Measurements from ENCODE around the gene LAMA5. TPM values are rescaled to one million over a fixed set of nuclear protein-coding genes. Genes with fewer than 3 reads are reported as not detected.

Gene LAMA5
- polyA plus RNA-seq, 1 of the 3 experiments (the other 2 are of a cell fraction), result 27.2 TPM

- H3K36me3 ChIP-seq (replicated peaks in 1 of 2; ENCODE audit: control insufficient read depth in 1 of 2, insufficient read depth in 2 of 2, low read length in 1 of 2), result no peaks in the 10 kb centered on the region
- WGBS (ENCODE audit: low lambda C conversion rate), result 54% methylated on average over 16 of the region's 19 CpGs
- H4K20me1 ChIP-seq (ENCODE audit: insufficient read depth), result peaks cover 5% of the 10 kb centered on the region
- H3K9me3 ChIP-seq, result no peaks in the 10 kb centered on the region
- H3K4me1 ChIP-seq (ENCODE audit: control insufficient read depth in 1 of 2, insufficient read depth in 2 of 2, low read depth in 1 of 2, low read length in 1 of 2), result peaks cover 33 to 75% of the 10 kb centered on the region in 2 experiments; a peak in 3 of 4 replicates
- no peak for DNase-seq
- H3K27me3 ChIP-seq (ENCODE audit: insufficient read depth), result no peaks in the 10 kb centered on the region
- H3K4me2 ChIP-seq, result peak overlapping the region; percentile 84
- H3K9me2 ChIP-seq, result no peaks in the 10 kb centered on the region
- H3K9ac ChIP-seq, result no peak overlapping the region
- TF ChIP-seq MXI1 (IDR thresholded peaks at IDR 0.05; ENCODE audit: low read depth, low read length), result no peak
- no peak for TF ChIP-seq ZBTB33 (IDR thresholded peaks at IDR 0.05; ENCODE audit: borderline replicate concordance, low read depth)
- no peak for TF ChIP-seq IRF3 (IDR thresholded peaks at IDR 0.05; ENCODE audit: low read depth, low read length)
- peak; percentile 65 for TF ChIP-seq TCF12 (IDR thresholded peaks at IDR 0.05)
- TF ChIP-seq RXRA (IDR thresholded peaks at IDR 0.05; ENCODE audit: borderline replicate concordance, low read depth), result peak; percentile 86
- no peak for TF ChIP-seq ELF1 (IDR thresholded peaks at IDR 0.05)
- TF ChIP-seq FOSL2 (IDR thresholded peaks at IDR 0.05; ENCODE audit: borderline replicate concordance, low read depth), result peak; percentile 50; the same call in 1 of the 2 replicates
- peak; percentile 58 for TF ChIP-seq NFIC (IDR thresholded peaks at IDR 0.05; ENCODE audit: borderline replicate concordance)
- H2AFZ ChIP-seq (ENCODE audit: low read depth), result no peak overlapping the region
- H3K27ac ChIP-seq (ENCODE audit: low read depth in 2 of 2, low read length in 1 of 2), result peak overlapping the region; percentile 41 to 93; a peak in 3 of 4 replicates
- POLR2A ChIA-PET, result interaction anchor here (1.0 kb wide), 1 partner anchor 15 kb away, joined by 5 read pairs; no protein-coding TSS in a partner anchor
- peaks cover 12% of the 10 kb centered on the region for H3F3A ChIP-seq (replicated peaks; ENCODE audit: insufficient read depth)
- no peak overlapping the region for H3K4me3 ChIP-seq (ENCODE audit: low read depth in 2 of 2, low read length in 1 of 2)
- peaks cover 9% of the 10 kb centered on the region; the same call in 1 of the 2 replicates for H3K79me2 ChIP-seq (ENCODE audit: insufficient read depth)
- CTCF ChIA-PET, result interaction anchor here (1.2 to 12.0 kb wide), 6 partner anchors 11 to 69 kb away, joined by 3 to 127 read pairs (median 10); partner anchors contain the start of gene ADRM1
Measured at GRCh38 chr20:62370115-62370806, 3.1 kb upstream of the LAMA5 start.

- no peak overlapping the region for H3K4me3 ChIP-seq (ENCODE audit: low read depth in 2 of 2, low read length in 1 of 2)
- WGBS (ENCODE audit: low lambda C conversion rate), result 45% methylated on average over 2 of the region's 4 CpGs
- H3K4me2 ChIP-seq, result peak overlapping the region; percentile 84
- H3K79me2 ChIP-seq (ENCODE audit: insufficient read depth), result peaks cover 14% of the 10 kb centered on the region; the same call in 1 of the 2 replicates
- H3K9me3 ChIP-seq, result no peaks in the 10 kb centered on the region
- peaks cover 33 to 77% of the 10 kb centered on the region in 2 experiments; a peak in 3 of 4 replicates for H3K4me1 ChIP-seq (ENCODE audit: control insufficient read depth in 1 of 2, insufficient read depth in 2 of 2, low read depth in 1 of 2, low read length in 1 of 2)
- H3K9ac ChIP-seq, result no peak overlapping the region
- ChIA-PET POLR2A (interaction anchor here (1.2 kb wide), 1 partner anchor 12 kb away, joined by 8 read pairs; no protein-coding TSS in a partner anchor), CTCF (interaction anchor here (1.0 to 12.0 kb wide), 10 partner anchors 11 to 68 kb away, joined by 3 to 127 read pairs (median 7); partner anchors contain the start of gene ADRM1)
- H3F3A ChIP-seq (replicated peaks; ENCODE audit: insufficient read depth), result peaks cover 13% of the 10 kb centered on the region
- TF ChIP-seq NRF1 (IDR thresholded peaks at IDR 0.05; ENCODE audit: low read depth, low read length) (no peak), USF2 (IDR thresholded peaks at IDR 0.05; ENCODE audit: borderline replicate concordance, low read depth, low read length) (no peak), RFX5 (IDR thresholded peaks at IDR 0.05; ENCODE audit: low read length) (no peak), NFIC (IDR thresholded peaks at IDR 0.05; ENCODE audit: borderline replicate concordance) (no peak), EZH2phosphoT487 (IDR thresholded peaks at IDR 0.05; ENCODE audit: borderline replicate concordance, low read depth) (no peak), TEAD4 (IDR thresholded peaks at IDR 0.05; ENCODE audit: borderline replicate concordance, insufficient read depth) (no peak)
- H4K20me1 ChIP-seq (ENCODE audit: insufficient read depth), result peaks cover 10% of the 10 kb centered on the region
- no peak overlapping the region for H2AFZ ChIP-seq (ENCODE audit: low read depth)
- H3K9me2 ChIP-seq, result no peaks in the 10 kb centered on the region
- no peak for DNase-seq
- no peaks in the 10 kb centered on the region for H3K36me3 ChIP-seq (replicated peaks in 1 of 2; ENCODE audit: control insufficient read depth in 1 of 2, insufficient read depth in 2 of 2, low read length in 1 of 2)
- H3K27ac ChIP-seq (ENCODE audit: low read depth in 2 of 2, low read length in 1 of 2), result peak overlapping the region; percentile 41 to 93; a peak in 3 of 4 replicates
- H3K27me3 ChIP-seq (ENCODE audit: insufficient read depth), result no peaks in the 10 kb centered on the region
Measured at GRCh38 chr20:62369815-62370114, 2.7 kb upstream of the LAMA5 start.
